Measurements from ENCODE around the gene ZNF22.

Gene ZNF22

DNA sequence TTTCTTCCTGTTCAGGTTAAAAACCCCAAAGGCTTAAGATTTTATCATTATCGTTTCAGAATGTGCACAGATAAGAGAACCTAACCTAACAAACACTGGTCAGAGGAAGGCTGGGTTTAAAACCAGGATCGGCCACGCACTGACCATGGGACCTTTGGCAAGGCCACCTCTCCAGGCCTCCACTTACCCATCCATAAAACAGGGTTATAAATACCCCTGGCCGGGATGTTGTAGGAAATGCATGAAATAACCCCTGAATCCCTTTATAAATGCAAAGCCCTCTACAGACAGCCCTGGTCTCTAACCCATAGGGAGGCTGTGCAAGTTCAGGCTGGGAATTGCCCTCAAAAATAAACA lies 22.5 kb upstream of the ZNF22 start:
- no peak for DNase-seq

DNA sequence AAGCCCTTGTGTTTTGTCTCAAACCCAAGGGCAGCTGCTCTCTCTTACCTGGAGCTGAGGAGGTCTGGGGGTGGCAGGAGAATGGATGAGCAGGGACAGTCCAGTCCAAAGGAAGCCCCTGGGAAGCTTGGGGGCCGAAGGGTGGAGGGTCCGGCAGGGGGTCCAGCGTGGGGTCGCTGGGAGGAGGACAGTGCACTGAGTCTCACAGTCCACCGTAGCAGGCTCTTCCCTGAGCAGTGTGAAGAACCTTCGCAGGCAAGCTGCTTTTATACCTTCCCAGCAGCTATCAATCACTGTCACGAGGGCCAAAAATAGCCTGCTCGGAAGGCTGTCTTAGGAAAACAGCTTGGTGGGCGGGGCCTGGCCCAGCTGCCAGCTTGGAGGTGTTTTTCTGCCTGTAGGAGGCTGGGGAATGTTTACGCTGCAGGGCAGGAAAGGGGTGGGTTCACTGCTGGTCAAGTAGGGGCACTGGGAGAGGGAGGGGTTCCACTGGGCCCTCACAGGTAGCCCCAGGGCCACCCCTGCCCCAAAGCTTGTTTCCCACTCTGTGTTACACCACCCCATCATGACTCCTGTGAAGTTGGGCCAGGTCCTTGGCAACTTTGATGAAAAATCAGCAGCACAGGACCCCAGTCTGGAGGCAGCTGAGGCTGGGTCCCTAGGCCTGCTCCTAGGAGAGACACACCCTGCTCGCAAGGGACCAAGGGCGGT lies 22.0 kb upstream of the ZNF22 start, which contains the start of gene DEPP1:
TSS of gene DEPP1 (minus strand) at position 240 of the 711 bp plus-strand sequence. CDS start 779 bp downstream, outside the sequence.
- no peak for DNase-seq

GRCh38 chr10:44979281-44980191 lies 21.2 kb upstream of the ZNF22 start:
- no peak for DNase-seq

DNA sequence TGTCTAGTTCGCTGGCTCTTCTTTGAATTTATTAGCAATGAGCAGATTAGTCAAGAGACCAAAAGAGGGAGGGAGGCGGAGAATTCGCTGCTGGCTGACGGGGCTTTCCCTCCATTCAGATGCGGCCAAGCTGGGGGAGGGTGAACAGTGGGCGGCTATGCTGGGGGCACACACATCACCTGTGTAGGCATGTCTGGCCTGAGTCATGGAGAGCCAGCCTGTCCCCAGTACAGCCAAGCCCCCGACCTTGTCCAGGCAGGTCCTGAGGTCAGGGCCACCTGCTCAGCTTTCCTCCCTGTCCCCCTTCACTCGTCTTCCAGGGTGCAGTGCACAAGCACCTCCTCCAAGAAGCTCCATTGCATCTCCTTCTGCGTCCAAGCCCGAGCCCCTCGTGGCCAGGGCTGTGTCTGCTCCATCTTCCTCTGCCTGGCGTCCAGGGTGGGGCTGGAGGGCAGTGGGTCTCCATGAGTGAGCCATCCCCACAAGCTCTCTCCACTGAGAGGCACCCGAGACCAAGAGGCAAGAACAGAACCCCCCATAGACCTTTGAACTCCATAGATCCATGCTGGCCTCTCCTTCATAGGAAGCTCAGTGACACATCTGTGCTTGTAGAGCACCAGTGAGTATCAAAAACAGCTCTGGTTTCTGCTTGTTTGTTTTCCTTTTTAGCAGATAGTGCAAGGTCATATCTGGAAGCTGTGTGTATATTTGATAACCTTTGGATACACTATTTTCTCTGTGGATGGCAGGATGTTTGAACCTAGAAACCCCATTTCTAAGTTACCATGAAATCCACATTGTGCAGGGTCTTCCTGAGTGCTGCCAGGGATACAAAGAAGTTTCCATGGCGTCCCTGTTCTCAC lies 20.2 kb upstream of the ZNF22 start:
- DNase-seq: no peak

- no peak for DNase-seq
These were observed 19.3 kb upstream of the ZNF22 start for GRCh38 chr10:44981172-44982113.

GRCh38 chr10:44982114-44982460 lies 18.6 kb upstream of the ZNF22 start:
- no peak for DNase-seq

DNA sequence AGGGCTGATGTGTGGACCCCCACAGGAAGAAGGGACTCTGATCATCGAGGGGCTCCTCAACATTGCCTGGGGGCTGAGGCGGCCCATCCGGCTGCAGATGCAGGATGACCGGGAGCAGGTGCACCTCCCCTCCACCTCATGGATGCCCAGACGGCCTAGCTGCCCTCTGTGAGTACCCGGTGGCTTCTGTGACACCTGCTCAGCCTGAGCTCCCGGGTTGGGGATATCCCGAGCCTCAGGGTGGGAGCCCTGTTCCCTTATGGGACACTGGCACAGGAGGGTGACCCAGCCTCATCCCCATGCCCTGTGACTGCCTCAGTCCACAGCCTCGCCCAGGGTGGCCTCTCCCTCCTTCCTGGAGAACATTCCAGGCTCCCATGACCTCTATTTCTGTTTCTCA lies 18.2 kb upstream of the ZNF22 start:
- no peak for DNase-seq

GRCh38 chr10:44983066-44983894 lies 17.4 kb upstream of the ZNF22 start:
- DNase-seq: no peak

DNA sequence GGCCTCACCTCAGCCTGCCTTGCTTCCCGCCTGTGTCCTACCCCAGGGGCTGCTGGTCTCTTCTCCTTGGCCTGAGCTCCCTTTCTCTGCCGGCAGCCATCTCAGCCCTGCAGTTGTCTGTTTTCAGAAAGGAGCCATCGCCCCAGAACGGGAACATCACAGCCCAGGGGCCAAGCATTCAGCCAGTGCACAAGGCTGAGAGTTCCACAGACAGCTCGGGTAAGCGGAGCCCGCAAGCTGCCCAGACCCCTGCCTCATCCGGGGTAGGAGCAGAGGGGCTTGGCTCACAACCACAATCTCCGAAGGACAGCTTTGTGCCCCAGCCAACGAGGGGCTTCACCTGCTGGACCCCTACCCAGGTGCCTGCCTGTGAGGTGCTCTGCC lies 16.8 kb upstream of the ZNF22 start:
- DNase-seq: no peak

- no peak for DNase-seq
These were observed 16.0 kb upstream of the ZNF22 start for GRCh38 chr10:44984671-44985101.

DNA sequence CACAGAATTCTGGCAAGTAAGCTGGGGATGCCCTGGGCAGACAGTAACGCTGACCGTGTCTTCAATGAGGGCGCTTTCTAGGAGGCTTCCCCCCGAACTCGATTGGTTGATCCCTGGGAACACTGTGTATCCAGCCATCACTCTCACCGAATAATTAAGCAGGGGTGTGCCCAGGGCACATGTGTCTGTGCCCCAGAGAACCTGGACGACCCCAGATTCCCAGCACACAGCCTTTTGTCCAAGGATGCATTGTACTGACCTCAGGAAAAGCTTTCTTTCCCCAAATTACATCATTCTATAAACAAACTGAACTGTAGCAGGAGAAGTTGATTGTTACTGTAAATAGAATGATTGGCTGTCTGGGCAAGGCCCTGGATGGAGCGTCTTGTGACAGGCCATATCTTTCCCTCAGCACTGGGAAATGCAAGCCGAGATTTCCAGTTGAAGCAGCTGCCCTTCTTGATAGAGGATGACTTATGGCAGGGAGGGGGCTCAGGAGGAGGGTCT lies 15.5 kb upstream of the ZNF22 start:
- DNase-seq: no peak

- no peak for DNase-seq
These were observed 14.5 kb upstream of the ZNF22 start for GRCh38 chr10:44986179-44986578.

DNA sequence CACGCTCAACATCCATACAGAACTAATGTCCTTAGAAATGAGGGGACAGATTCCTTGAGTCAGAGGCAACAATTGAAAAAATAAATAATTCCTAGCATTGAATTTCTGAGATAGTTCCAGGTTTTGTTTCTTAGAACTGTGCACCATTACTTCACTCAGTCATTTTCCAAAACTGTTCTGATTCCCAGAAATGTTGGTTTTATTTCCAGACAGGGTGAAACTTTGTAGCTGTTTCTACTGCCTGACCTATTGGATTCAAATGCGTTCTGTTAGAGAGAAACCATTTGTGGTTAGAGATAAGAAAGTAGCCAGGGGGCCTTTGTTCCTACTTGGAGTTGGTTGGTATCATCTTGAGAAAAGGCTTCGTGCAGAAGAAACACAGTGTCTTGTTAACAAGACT lies 14.1 kb upstream of the ZNF22 start:
- DNase-seq: no peak

DNA sequence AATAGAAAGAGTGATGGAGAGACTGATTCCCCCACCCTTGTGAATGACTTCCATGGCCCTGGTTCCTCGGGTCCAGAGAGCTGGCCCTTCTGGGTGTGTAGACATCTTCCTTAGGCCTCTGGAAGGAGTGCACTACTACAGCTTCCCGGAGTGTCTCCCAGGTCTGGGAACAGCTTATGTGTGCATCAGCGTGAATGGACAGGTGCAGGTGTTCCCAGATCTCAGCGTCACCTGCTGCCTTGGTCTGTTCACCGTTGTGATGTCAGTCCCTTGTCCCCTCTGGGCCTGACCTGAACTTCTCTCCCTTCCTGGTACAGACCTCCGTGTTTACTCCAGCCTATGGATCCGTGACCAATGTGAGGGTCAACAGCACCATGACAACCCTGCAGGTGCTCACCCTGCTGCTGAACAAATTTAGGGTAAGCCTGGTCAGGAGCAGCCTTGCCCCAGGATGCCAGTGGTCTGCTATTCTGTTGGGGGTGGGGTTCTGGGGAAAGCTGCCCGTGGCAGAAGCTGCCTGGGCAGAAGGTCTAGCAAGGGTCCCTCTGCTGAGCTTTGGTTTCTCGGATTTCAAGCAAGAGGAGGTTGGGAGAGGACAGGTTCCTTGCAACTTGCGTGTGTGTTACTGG lies 11.7 kb upstream of the ZNF22 start:
- no peak for DNase-seq

DNA sequence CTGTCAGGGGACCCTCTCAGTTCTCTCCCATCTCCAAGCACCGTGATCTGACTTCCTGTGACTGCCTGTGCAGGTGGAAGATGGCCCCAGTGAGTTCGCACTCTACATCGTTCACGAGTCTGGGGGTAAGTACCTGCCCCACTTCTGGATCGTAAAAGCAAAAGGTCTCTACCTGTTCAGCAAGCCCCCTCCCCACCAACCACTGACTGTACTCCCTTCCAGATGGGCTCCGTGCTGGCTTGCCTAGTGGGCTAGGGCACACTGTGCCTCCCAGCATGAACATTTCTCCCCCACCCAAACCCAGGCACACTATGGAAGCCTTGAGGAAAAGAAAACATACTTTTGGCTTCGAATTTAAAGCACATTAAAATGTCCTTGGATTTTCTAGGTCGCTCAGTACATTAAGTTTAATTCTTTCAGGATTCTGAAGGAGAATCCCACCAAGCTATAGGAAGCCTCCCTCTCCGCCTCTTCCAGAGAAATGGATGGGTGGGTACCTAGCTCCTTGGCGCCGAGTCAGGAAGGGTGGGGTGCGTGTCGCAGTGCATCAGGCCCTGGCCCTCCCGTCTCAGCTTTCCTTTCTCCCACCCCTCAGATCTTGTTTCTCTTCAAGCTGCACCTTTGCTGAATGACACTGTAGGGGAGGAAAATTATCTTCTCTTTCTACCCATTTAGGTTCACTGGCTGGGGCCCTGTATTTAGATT lies 11.0 kb upstream of the ZNF22 start:
- DNase-seq: no peak

DNA sequence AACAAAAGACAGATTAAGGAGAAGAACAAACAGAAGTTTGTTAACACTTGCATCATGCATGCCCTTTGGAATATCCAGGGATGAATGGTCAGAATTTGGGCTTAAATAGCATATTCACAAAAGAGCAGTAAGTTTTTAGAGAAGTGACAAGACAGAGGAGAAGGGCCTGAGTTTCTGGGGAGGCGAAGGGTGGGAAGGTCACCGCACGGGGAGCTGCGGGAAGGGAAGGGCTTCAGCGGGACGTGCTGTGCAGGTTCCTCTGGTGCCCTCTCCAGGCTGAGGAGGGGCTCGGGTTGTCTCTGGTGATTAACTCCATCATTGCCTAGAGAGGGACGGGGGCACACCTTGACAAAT lies 10.4 kb upstream of the ZNF22 start:
- DNase-seq: no peak

DNA sequence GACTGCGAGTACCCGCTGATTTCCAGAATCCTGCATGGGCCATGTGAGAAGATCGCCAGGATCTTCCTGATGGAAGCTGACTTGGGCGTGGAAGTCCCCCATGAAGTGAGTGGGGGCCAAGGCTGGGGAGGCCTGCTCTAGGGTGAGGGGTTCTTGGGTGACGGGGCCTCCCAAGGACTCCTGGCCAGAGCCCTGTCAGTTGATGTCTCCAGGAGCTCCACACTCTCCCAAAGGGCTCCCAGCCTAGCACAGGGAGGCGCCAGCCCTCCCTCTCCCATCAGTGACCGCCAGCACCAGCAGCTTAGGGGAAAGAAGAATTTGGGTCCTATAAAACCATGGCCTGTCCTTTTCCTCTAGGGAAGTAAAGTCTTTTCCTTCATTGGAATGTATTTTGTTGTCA lies 9.8 kb upstream of the ZNF22 start:
- DNase-seq: no peak

DNA sequence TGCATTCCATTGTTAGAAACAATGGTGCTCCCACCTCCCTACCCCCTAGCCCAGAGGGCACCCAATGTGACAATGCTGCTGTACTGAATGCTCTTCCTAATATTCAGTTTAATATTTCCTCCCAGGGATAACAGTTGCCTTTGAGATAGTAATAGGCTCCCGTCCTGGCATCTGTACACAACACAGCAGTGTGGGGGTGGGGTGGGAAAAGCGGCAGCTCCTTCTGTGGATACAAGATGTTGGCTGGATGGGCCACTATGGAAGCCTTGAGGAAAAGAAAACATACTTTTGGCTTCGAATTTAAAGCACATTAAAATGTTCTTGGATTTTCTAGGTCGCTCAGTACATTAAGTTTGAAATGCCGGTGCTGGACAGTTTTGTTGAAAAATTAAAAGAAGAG lies 9.2 kb upstream of the ZNF22 start:
- DNase-seq: no peak

DNA sequence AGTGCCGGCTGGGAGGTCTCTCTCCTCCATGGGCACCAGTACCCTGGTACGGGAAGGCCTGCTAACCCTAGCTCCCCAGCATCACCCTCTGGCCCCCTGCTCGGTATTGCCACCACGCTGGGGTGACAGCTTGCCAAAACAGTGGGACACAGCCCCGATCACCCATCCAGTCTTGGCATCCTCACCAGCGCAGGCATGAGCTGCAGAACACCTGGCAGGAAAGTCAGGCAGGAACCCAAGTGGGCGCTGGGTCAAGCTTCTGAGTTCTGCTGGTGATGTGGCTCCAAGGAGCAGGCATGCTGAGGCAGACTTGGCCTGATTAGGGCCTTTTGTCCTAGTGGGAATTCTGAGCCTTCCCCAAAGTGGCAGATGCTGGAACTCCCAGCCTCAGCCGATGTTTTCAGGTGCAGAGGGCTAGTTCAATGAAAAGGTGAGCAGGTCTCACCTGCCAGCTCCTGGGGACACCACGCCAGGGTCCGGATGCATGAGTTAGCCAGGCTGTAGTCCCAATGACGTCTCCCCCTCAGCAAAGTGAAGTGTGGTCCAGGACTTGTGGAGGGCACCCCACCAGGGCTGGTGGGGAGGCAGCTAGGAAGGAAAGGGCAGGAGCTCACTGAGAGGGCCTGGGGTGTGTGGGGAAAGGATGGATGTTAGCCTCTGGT lies 8.5 kb upstream of the ZNF22 start:
- DNase-seq: no peak
